Gastrocnemius medialis (tissue), 4 donors: ENCODE data around the gene ADRB2.

Experiments
- POLR2A ChIP-seq, 2 donors: fragments of 450-650 bp; IDR thresholded peaks; one replicate each; pipeline ENCODE4 v1.6.1; 2017; ENCODE audit warnings: antibody characterized with exemption in 2 of 2, mild to moderate bottlenecking in 2 of 2, moderate library complexity in 2 of 2
- TF ChIP-seq, protein P1 (sequence below), 5 experiments: fragments of 450-650 bp in 3 of 5; fragments of 200-600 bp in 2 of 5; sonication (generic) in 2 of 5; IDR thresholded peaks in 4 of 5; conservative IDR thresholded peaks in 1 of 5; 1 replicate in 4 of 5; 2 replicates in 1 of 5; pipeline ENCODE4 v1.5.1; 2016 to 2019; ENCODE audit warnings: antibody characterized with exemption in 5 of 5, mild to moderate bottlenecking in 3 of 5, moderate library complexity in 3 of 5

DNA sequence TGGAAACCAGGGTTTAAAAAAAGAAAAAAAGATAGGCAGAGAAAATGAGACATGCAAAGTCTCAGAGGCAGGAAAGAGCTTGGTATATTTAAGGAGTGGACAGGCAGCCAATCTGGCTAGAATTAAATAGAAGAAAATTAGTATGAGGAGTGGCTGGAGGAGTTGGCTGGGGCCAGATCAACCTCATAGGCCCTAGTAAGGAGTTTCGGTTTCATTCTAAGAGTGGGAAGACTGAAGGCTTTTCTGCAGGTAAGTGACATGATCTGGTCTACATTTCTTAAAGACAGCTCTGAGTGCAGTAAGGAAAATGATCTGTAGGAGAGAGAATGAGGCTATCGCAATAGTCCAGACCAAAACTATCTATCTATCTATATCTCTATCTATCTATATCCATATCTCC is 27.5 kb downstream of the ADRB2 start:
- TF ChIP-seq, protein P1, sequence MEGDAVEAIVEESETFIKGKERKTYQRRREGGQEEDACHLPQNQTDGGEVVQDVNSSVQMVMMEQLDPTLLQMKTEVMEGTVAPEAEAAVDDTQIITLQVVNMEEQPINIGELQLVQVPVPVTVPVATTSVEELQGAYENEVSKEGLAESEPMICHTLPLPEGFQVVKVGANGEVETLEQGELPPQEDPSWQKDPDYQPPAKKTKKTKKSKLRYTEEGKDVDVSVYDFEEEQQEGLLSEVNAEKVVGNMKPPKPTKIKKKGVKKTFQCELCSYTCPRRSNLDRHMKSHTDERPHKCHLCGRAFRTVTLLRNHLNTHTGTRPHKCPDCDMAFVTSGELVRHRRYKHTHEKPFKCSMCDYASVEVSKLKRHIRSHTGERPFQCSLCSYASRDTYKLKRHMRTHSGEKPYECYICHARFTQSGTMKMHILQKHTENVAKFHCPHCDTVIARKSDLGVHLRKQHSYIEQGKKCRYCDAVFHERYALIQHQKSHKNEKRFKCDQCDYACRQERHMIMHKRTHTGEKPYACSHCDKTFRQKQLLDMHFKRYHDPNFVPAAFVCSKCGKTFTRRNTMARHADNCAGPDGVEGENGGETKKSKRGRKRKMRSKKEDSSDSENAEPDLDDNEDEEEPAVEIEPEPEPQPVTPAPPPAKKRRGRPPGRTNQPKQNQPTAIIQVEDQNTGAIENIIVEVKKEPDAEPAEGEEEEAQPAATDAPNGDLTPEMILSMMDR (IDR thresholded peaks at IDR 0.05 in 4 of 5, conservative IDR thresholded peaks at IDR 0.05 in 1 of 5) = no peak
- TF ChIP-seq POLR2A (IDR thresholded peaks at IDR 0.05) = no peak
